ENCODE measurements around the gene ZDHHC11.
"Not testable (repeated sequence)": the region's sequence is repeated elsewhere in the genome, so short reads cannot be mapped to it uniquely, and the experiment has no call there.

The ZDHHC11 gene

GRCh38 chr5:747303-747844 is 103.4 kb downstream of the ZDHHC11 start:
- DNase-seq (ENCODE audit: low spot score): not testable (repeated sequence)

- DNase-seq (ENCODE audit: low spot score): no peak
Measured at GRCh38 chr5:746258-746761, 104.5 kb downstream of the ZDHHC11 start.
